GM18507 (cell line): ENCODE measurements around the gene NUDT3.
"Not testable (repeated sequence)": the region's sequence is repeated elsewhere in the genome, so short reads cannot be mapped to it uniquely, and the experiment has no call there.

ENCODE experiments used
- DNase-seq: peaks from one replicate; pipeline ENCODE4 v3.0.0; 2011; ENCODE audit warnings: low read depth; ENCODE audit not compliant: insufficient read length; ENCODE audit errors: extremely low spot score
- FAIRE-seq: peaks from 2 replicates; lab custom pipeline; 2011; peaks lifted over from hg19 to GRCh38; lab: Jason Lieb, UNC

The NUDT3 gene

GRCh38 chr6:34328969-34329368, 63.5 kb downstream of the NUDT3 start:
- DNase-seq (no peak), FAIRE-seq (no peak)

- not testable (repeated sequence) for FAIRE-seq, DNase-seq
Measured at GRCh38 chr6:34327313-34328205, 64.9 kb downstream of the NUDT3 start.

- FAIRE-seq (no peak), DNase-seq (no peak)
Measured at GRCh38 chr6:34325633-34326032, 66.8 kb downstream of the NUDT3 start.

- no peak for DNase-seq
- no peak for FAIRE-seq
Measured at GRCh38 chr6:34324738-34325444, 67.6 kb downstream of the NUDT3 start.

- not testable (repeated sequence) for FAIRE-seq, DNase-seq
Measured at GRCh38 chr6:34324221-34324620, 68.2 kb downstream of the NUDT3 start.

- no peak for FAIRE-seq
- no peak for DNase-seq
Measured at GRCh38 chr6:34323300-34323699, 69.2 kb downstream of the NUDT3 start.

- DNase-seq, result no peak
- FAIRE-seq, result no peak
Measured at GRCh38 chr6:34322732-34323131, 69.7 kb downstream of the NUDT3 start.

GRCh38 chr6:34321821-34322220, 70.6 kb downstream of the NUDT3 start:
- no peak for FAIRE-seq

GRCh38 chr6:34319471-34319885, 73.0 kb downstream of the NUDT3 start:
- DNase-seq (no peak), FAIRE-seq (no peak)

More at GRCh38 chr6:34321821-34322220, 70.6 kb downstream of the NUDT3 start:
- DNase-seq, result no peak

- FAIRE-seq (peak; percentile 36), DNase-seq (no peak)
Measured at GRCh38 chr6:34318499-34319470, 73.7 kb downstream of the NUDT3 start.

- no peak for DNase-seq
Measured at GRCh38 chr6:34317882-34318498, 74.5 kb downstream of the NUDT3 start.

GRCh38 chr6:34317172-34317477, 75.3 kb downstream of the NUDT3 start:
- FAIRE-seq, result peak; percentile 72
- DNase-seq, result no peak

More at GRCh38 chr6:34317882-34318498, 74.5 kb downstream of the NUDT3 start:
- FAIRE-seq, result peak; percentile 35

- no peak for DNase-seq
- FAIRE-seq, result peak; percentile 68
Measured at GRCh38 chr6:34316431-34317171, 75.9 kb downstream of the NUDT3 start.

GRCh38 chr6:34315780-34316179, 76.7 kb downstream of the NUDT3 start:
- FAIRE-seq (peak; percentile 82), DNase-seq (no peak)

GRCh38 chr6:34315256-34315655, 77.2 kb downstream of the NUDT3 start:
- FAIRE-seq (no peak), DNase-seq (no peak)

GRCh38 chr6:34312259-34312658, 80.2 kb downstream of the NUDT3 start:
- DNase-seq, result no peak
- no peak for FAIRE-seq

- no peak for FAIRE-seq
- DNase-seq, result no peak
Measured at GRCh38 chr6:34310817-34311216, 81.7 kb downstream of the NUDT3 start.

- DNase-seq (no peak), FAIRE-seq (peak; percentile 63)
Measured at GRCh38 chr6:34308483-34308882, 84.0 kb downstream of the NUDT3 start.
